Type B pancreatic cell (in vitro differentiated cells): ENCODE measurements around the gene B3GNT3. TPM values are rescaled to one million over a fixed set of nuclear protein-coding genes. Genes with fewer than 3 reads are reported as not detected.
A peak's percentile ranks its signal among the peaks of the same experiment; 100 is the strongest.

Experiments used
- DNase-seq: peaks from one replicate; pipeline ENCODE4 v3.0.0; 2021; ENCODE audit warnings: mixed read lengths; ENCODE audit not compliant: unreplicated experiment; ENCODE audit errors: extremely low spot score
- H3K27ac Mint-ChIP-seq: 2 replicates; pipeline ENCODE4 v1.8.0; 2021; ENCODE audit warnings: mild to moderate bottlenecking, mixed read lengths
- H3K27me3 Mint-ChIP-seq: 2 replicates; pipeline ENCODE4 v1.8.0; 2021; ENCODE audit warnings: mixed read lengths
- H3K36me3 Mint-ChIP-seq: 2 replicates; pipeline ENCODE4 v1.8.0; 2021; ENCODE audit warnings: mixed read lengths
- H3K4me1 Mint-ChIP-seq: one replicate; pipeline ENCODE4 v1.8.0; 2021; ENCODE audit warnings: mixed read lengths; ENCODE audit not compliant: unreplicated experiment
- H3K4me3 Mint-ChIP-seq: 2 replicates; pipeline ENCODE4 v1.8.0; 2021; ENCODE audit warnings: mild to moderate bottlenecking, mixed read lengths
- H3K9me3 Mint-ChIP-seq: 2 replicates; pipeline ENCODE4 v1.8.0; 2021; ENCODE audit warnings: mixed read lengths
- CTCF ChIP-seq: fragments of 200-600 bp; sonication (generic); conservative IDR thresholded peaks from 2 replicates; pipeline ENCODE4 v1.5.0; 2021; ENCODE audit warnings: antibody characterized with exemption, mild to moderate bottlenecking
- total RNA-seq: library from RNA; stranded (reverse); gene quantifications from 2 replicates; pipeline ENCODE4 v1.2.1, GENCODE V29; 2021; ENCODE audit warnings: low replicate concordance

The B3GNT3 gene
- total RNA-seq, 1 donor from 2014 or later: 12.3 TPM

DNA sequence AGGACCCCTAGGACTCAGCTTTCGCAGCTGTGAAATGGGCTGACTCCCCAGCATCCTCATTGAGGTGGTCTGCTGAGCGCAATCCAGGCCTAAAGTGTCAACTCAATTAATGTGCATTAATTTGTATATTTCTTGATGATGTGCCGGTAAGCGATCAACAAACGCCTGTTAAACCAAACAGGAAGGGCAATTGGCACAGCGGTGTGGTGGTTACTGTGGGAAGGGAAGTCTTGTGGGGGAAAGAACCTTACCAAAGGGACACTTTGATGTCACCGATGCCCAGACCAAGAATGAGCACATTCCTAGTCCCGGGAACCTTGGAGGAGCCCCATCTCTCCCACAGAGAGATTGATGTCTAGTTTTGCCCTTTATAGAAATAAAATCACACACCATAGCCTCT is 51.2 kb downstream of the B3GNT3 start:
- Mint-ChIP-seq H3K27ac (no peak overlapping the region), H3K27me3 (peaks cover 5% of the 10 kb centered on the region), H3K9me3 (no peaks in the 10 kb centered on the region), H3K4me1 (no peaks in the 10 kb centered on the region), H3K36me3 (no peaks in the 10 kb centered on the region), H3K4me3 (no peak overlapping the region)
- DNase-seq: no peak
- no peak for TF ChIP-seq CTCF

DNA sequence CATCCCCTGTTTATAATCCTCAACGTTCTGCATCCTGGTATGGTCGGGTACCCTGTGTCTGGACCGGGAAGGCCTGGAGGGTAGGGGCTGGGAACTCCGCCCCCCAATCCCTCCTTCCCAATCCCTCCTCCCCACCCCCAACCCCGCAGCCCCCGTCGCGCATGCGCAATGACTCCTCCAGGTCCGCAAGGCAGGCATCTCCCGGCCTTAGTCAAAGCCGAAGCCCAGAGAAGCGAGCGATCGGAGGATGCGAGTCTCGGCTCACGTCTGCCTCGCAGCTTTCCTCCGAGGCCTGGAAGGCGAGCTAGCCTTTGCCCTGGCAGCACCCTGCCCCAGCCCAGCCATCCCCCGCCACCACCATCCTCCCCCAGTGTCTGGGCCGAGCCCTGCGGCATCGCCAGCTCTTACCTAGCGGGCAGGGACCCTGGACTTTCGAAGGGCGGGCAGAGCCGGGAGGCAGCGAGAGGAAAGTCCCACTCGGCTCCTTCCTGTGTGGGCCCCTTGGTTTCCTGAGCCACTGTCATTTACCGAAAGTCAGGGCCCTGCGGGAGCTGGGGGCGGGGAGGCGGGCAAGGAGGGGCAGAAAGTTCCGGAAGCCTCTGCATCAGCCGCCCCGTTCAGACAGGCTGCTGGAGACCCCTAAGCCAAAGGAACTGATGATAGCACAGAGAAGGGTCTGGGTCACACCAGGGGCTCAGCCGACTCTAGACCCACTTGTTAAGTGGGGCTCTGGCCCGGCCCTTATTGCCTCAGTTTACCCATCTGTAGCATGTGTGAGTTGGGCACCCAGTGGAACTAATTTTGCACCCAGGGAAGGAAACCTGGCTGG is 52.8 kb downstream of the B3GNT3 start, which contains the start of gene JAK3:
Gene JAK3, minus strand, starts transcription at position 445 of the 829 bp plus-strand sequence. CDS start 3,565 bp downstream, outside the sequence.
- Mint-ChIP-seq H3K4me3 (peak within 1 kb of the TSS; percentile 34), H3K27ac (peak within 1 kb of the TSS; percentile 23), H3K36me3 (no peaks in the 10 kb centered on the region), H3K9me3 (no peaks in the 10 kb centered on the region), H3K27me3 (peaks cover 4% of the 10 kb centered on the region), H3K4me1 (no peaks in the 10 kb centered on the region)
- TF ChIP-seq CTCF: no peak
- peak; percentile 81 for DNase-seq

DNA sequence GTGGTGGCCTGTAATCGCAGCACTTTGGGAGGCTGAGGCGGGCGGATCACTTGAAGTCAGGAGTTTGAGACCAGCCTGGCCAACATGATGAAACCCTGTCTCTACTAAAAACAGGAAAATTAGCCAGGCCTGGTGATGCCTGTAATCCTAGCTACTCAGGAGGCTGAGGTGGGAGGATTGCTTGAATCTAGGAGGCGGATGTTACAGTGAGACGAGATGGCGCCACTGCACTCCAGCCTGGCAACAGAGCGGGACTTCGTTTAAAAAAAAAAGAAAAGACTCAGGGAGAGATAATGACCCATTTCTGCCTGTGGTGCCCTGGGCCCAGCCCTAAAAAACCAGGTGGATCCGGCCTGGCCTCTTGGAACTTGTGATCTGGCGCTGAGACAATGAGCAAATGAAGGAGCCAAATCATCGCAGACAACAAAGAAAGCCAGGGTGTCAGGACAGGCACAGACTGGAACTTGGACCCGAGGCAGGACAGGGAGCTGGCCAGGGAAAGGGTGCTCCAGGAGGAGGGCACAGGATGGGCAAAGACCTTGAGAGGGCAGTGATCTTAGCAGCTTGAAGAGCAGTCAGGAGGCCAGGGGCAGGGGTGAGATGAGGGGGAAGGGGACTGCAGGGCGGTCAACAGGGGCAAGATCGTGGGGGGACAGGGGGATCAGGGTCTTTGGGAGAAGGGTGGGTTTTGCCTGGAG is 53.8 kb downstream of the B3GNT3 start:
- H3K4me1 Mint-ChIP-seq: no peaks in the 10 kb centered on the region
- H3K9me3 Mint-ChIP-seq: no peaks in the 10 kb centered on the region
- no peak for TF ChIP-seq CTCF
- no peak for DNase-seq
- H3K27me3 Mint-ChIP-seq: peaks cover 4% of the 10 kb centered on the region
- H3K4me3 Mint-ChIP-seq: no peak overlapping the region
- H3K27ac Mint-ChIP-seq: no peak overlapping the region
- no peaks in the 10 kb centered on the region for H3K36me3 Mint-ChIP-seq

GRCh38 chr19:17854061-17854460 is 59.1 kb downstream of the B3GNT3 start:
- no peak for TF ChIP-seq CTCF
- no peak for DNase-seq
- Mint-ChIP-seq H3K27ac (no peak overlapping the region), H3K27me3 (peaks cover 6% of the 10 kb centered on the region), H3K36me3 (no peaks in the 10 kb centered on the region), H3K9me3 (no peaks in the 10 kb centered on the region), H3K4me1 (peaks cover 6% of the 10 kb centered on the region), H3K4me3 (no peak overlapping the region)

DNA sequence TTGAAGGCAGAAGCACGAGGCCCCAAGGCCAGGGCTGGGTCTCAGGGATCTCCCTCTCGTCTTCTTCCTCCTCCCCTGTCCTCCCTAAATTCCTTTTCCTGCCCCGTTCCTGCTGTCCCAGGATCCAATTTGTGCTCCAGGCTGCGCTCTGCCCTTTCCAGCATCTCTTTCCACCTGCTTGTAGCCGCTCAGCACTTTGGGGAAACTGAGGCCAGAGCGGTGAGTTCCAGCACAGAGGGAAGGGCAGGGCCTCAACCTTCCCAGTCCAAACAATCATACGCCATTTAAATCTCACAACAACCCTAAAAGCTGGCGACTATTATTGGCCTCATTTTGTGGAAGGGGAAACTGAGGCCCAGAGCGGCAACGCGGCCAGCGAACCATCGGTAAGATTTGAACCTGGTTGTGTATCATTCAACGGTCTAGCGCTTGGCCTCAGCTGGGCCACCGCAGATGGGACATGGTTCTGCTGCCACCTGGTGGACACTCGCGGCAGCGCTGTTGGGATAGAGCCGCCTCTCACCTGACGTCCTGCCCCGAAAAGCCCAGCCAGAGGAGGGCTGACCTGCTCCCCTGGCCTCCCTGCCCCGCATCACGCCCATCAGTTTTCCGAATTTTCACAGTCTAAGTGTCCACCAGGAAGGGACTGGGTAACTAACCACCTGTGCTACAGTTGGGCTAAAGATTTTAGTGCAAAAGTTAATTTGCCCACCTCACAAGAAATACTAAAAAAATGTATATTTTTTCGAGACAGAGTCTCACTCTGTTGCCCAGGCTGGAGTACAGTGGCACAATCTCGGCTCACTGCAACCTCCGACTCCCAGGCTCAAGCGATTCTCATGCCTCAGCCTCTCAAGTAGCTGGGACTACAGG is 60.6 kb downstream of the B3GNT3 start:
- Mint-ChIP-seq H3K9me3 (no peaks in the 10 kb centered on the region), H3K27me3 (peaks cover 6% of the 10 kb centered on the region), H3K4me3 (peak overlapping the region; percentile 25), H3K27ac (peak overlapping the region; percentile 55), H3K36me3 (peaks cover 10% of the 10 kb centered on the region), H3K4me1 (peaks cover 15% of the 10 kb centered on the region)
- DNase-seq: peak; percentile 89
- peak; percentile 97 for TF ChIP-seq CTCF
